GM23338 (cell line): ENCODE data around the gene LAGE3.

Source experiments
- CREB1 ChIP-seq: fragments of 250-450 bp; sonication (Bioruptor Pico); IDR thresholded peaks from 2 replicates; pipeline ENCODE4 v1.5.0; 2020; ENCODE audit warnings: low read depth, mild to moderate bottlenecking, moderate library complexity
- EZH2 ChIP-seq: fragments of 200-600 bp; sonication (generic); IDR thresholded peaks from one replicate; pipeline ENCODE4 v1.8.0; 2017; ENCODE audit warnings: antibody characterized with exemption, mild to moderate bottlenecking, low read depth; ENCODE audit not compliant: unreplicated experiment
- EZH2phosphoT487 ChIP-seq: fragments of 200-600 bp; sonication (generic); IDR thresholded peaks from one replicate; pipeline ENCODE4 v1.8.1; 2018; ENCODE audit warnings: antibody characterized with exemption; ENCODE audit not compliant: unreplicated experiment
- JUNB ChIP-seq: IDR thresholded peaks from one replicate; pipeline ENCODE4 v1.6.1; 2016; ENCODE audit warnings: antibody characterized with exemption; ENCODE audit not compliant: unreplicated experiment
- NANOG ChIP-seq: IDR thresholded peaks from 2 replicates; pipeline ENCODE4 v1.6.1; 2016; ENCODE audit warnings: antibody characterized with exemption, borderline replicate concordance
- POLR2AphosphoS5 ChIP-seq: IDR thresholded peaks from 2 replicates; pipeline ENCODE4 v1.6.1; 2016; ENCODE audit warnings: antibody characterized with exemption, low read depth
- STAT1 ChIP-seq: IDR thresholded peaks from one replicate; pipeline ENCODE4 v1.6.1; 2016; ENCODE audit warnings: antibody characterized with exemption; ENCODE audit not compliant: unreplicated experiment
- ZNF114 ChIP-seq: fragments of 250-450 bp; sonication (Bioruptor Pico); IDR thresholded peaks from 2 replicates; pipeline ENCODE4 v1.5.0; 2020; ENCODE audit warnings: mild to moderate bottlenecking, moderate library complexity
- TF ChIP-seq, protein P1 (sequence below), 2 experiments: fragments of 200-600 bp in 1 of 2; sonication (generic) in 1 of 2; conservative IDR thresholded peaks; 2 replicates each; pipeline versions ENCODE4 v1.5.1 to v1.6.1; 2016 to 2017; ENCODE audit warnings: antibody characterized with exemption in 2 of 2, low read depth in 2 of 2, mild to moderate bottlenecking in 2 of 2, moderate library complexity in 1 of 2
- TF ChIP-seq, protein P2 (sequence below): IDR thresholded peaks from 2 replicates; pipeline ENCODE4 v1.6.1; 2016; ENCODE audit warnings: antibody characterized with exemption
- TF ChIP-seq, protein P3 (sequence below): IDR thresholded peaks from one replicate; pipeline ENCODE4 v1.6.1; 2018; ENCODE audit warnings: antibody characterized with exemption; ENCODE audit not compliant: unreplicated experiment

DNA sequence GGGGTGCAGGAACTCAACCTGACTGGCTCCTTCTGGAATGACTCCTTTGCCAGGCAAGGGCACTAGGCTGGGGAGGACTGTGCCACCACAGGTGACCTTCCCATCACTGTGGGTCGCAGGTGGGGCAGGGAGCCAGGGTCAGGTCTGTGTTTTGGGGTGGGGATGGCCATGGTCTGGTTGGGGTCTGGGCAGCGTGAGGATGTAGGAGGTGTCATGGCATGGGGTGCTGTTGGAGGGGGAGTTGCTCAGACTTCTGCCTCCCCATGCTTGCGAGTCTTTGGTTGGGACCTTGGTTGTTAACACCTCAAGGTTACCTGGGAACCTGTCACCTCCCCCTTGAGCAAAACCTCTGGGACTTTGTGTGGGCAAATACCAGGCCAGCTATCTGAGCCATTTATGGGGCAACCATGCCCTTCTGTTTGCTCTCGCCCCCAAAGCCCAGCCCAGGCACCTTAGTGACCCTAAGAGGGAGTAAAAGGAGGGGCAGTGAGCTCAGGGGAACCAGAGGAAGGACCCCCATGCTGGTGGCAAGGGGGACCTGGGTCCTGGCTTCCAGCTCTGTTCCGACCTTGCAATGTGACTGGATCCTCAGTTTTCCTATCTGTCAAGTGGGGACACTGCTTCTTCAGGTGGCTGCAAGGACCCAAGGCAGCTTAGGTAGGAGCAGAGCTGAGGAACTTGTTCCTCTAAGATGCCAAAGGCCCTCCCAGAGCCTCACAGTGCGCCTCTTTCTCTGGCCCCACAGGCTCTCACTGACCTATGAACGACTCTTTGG lies 44.5 kb downstream of the LAGE3 start:
- TF ChIP-seq, protein P1, sequence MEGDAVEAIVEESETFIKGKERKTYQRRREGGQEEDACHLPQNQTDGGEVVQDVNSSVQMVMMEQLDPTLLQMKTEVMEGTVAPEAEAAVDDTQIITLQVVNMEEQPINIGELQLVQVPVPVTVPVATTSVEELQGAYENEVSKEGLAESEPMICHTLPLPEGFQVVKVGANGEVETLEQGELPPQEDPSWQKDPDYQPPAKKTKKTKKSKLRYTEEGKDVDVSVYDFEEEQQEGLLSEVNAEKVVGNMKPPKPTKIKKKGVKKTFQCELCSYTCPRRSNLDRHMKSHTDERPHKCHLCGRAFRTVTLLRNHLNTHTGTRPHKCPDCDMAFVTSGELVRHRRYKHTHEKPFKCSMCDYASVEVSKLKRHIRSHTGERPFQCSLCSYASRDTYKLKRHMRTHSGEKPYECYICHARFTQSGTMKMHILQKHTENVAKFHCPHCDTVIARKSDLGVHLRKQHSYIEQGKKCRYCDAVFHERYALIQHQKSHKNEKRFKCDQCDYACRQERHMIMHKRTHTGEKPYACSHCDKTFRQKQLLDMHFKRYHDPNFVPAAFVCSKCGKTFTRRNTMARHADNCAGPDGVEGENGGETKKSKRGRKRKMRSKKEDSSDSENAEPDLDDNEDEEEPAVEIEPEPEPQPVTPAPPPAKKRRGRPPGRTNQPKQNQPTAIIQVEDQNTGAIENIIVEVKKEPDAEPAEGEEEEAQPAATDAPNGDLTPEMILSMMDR (conservative IDR thresholded peaks at IDR 0.05; ENCODE audit: low read depth in 2 of 2) = no peak
- no peak for TF ChIP-seq EZH2
- TF ChIP-seq POLR2AphosphoS5 = no peak
- TF ChIP-seq EZH2phosphoT487 = no peak
- TF ChIP-seq JUNB = no peak
- TF ChIP-seq, protein P2, sequence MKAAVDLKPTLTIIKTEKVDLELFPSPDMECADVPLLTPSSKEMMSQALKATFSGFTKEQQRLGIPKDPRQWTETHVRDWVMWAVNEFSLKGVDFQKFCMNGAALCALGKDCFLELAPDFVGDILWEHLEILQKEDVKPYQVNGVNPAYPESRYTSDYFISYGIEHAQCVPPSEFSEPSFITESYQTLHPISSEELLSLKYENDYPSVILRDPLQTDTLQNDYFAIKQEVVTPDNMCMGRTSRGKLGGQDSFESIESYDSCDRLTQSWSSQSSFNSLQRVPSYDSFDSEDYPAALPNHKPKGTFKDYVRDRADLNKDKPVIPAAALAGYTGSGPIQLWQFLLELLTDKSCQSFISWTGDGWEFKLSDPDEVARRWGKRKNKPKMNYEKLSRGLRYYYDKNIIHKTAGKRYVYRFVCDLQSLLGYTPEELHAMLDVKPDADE = no peak
- TF ChIP-seq, protein P3, sequence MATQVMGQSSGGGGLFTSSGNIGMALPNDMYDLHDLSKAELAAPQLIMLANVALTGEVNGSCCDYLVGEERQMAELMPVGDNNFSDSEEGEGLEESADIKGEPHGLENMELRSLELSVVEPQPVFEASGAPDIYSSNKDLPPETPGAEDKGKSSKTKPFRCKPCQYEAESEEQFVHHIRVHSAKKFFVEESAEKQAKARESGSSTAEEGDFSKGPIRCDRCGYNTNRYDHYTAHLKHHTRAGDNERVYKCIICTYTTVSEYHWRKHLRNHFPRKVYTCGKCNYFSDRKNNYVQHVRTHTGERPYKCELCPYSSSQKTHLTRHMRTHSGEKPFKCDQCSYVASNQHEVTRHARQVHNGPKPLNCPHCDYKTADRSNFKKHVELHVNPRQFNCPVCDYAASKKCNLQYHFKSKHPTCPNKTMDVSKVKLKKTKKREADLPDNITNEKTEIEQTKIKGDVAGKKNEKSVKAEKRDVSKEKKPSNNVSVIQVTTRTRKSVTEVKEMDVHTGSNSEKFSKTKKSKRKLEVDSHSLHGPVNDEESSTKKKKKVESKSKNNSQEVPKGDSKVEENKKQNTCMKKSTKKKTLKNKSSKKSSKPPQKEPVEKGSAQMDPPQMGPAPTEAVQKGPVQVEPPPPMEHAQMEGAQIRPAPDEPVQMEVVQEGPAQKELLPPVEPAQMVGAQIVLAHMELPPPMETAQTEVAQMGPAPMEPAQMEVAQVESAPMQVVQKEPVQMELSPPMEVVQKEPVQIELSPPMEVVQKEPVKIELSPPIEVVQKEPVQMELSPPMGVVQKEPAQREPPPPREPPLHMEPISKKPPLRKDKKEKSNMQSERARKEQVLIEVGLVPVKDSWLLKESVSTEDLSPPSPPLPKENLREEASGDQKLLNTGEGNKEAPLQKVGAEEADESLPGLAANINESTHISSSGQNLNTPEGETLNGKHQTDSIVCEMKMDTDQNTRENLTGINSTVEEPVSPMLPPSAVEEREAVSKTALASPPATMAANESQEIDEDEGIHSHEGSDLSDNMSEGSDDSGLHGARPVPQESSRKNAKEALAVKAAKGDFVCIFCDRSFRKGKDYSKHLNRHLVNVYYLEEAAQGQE = no peak
- no peak for TF ChIP-seq NANOG
- TF ChIP-seq CREB1 = no peak
- TF ChIP-seq STAT1 = no peak
- TF ChIP-seq ZNF114 (CRISPR knock-in tag) = no peak
